ENCODE data around the gene LARGE2. TPM values are rescaled to one million over a fixed set of nuclear protein-coding genes. Genes with fewer than 3 reads are reported as not detected.

The LARGE2 gene
- total and polyA plus RNA-seq, 10 of the 15 experiments (the other 5 are each of a cell fraction or from before 2014, with no cell fraction given) = 0.03 to 0.41 (median 0.19) TPM; not detected in 6

- TF ChIP-seq ZBTB33 (IDR thresholded peaks at IDR 0.05) (no peak), MLLT1 (IDR thresholded peaks at IDR 0.05) (peak; percentile 46; the same call in 1 of the 2 replicates), USF2 (IDR thresholded peaks at IDR 0.05; ENCODE audit: borderline replicate concordance, low read depth, low read length) (no peak), ZNF622 (IDR thresholded peaks at IDR 0.05) (no peak), DPF2 (IDR thresholded peaks at IDR 0.05) (0 out of 2 replicates have a peak, but pooled peaks have one; percentile 58), NR2F1 (conservative IDR thresholded peaks at IDR 0.05) (peak; percentile 48; the same call in 1 of the 2 replicates), SP1 (IDR thresholded peaks at IDR 0.05; ENCODE audit: low read depth, low read length) (no peak), BCL11A (IDR thresholded peaks at IDR 0.05; ENCODE audit: low read depth, low read length) (no peak), ZNF687 (IDR thresholded peaks at IDR 0.05) (no peak), JUNB (IDR thresholded peaks at IDR 0.05) (no peak), PML (IDR thresholded peaks at IDR 0.05; ENCODE audit: low read length) (no peak), EGR1 (IDR thresholded peaks at IDR 0.05; ENCODE audit: borderline replicate concordance in 1 of 2, low read depth in 2 of 2, low read length in 2 of 2) (no peak), MEF2A (IDR thresholded peaks at IDR 0.05; ENCODE audit: insufficient read depth, low read depth, low read length) (no peak), FOS (IDR thresholded peaks at IDR 0.05; ENCODE audit: borderline replicate concordance, extremely low read depth, insufficient read length) (no peak), YBX1 (IDR thresholded peaks at IDR 0.05) (no peak), SUZ12 (IDR thresholded peaks at IDR 0.05; ENCODE audit: unreplicated experiment) (peak; percentile 46), SREBF2 (IDR thresholded peaks at IDR 0.05; ENCODE audit: low read length) (no peak), CEBPZ (IDR thresholded peaks at IDR 0.05; ENCODE audit: low read depth, low read length) (no peak), HCFC1 (IDR thresholded peaks at IDR 0.05; ENCODE audit: low read length) (no peak)
Measured at GRCh38 chr11:45899448-45900174, 22.8 kb upstream of the LARGE2 start (continued).

Data from GM12878 (cell line).